T1000 (cell line): Measurements from ENCODE around the gene DYNLT1.

Experiments used
- DNase-seq: peaks from one replicate; lab custom pipeline; 2025; ENCODE audit warnings: mixed read lengths; lab: John Stamatoyannopoulos, UW

DYNLT1 gene

DNA sequence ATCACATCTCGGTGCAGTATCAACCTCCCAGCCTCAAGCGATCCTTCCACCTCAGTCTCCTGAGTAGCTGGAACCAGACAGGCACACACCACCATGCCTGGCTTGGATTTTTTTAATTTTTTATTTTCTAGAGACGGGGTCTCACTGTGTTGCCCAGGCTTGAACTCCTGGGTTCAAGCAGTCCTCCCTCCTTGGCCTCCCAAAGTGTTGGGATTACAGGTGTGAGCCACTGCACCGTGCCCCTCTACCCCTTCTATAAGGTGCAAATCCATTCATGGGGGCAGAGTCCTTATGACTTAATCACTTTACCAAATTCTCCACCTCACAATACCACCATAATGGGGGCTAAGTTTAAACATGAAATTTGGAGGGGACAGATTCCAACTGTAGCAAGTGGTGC lies 47.0 kb downstream of the DYNLT1 start:
- DNase-seq, result no peak

DNA sequence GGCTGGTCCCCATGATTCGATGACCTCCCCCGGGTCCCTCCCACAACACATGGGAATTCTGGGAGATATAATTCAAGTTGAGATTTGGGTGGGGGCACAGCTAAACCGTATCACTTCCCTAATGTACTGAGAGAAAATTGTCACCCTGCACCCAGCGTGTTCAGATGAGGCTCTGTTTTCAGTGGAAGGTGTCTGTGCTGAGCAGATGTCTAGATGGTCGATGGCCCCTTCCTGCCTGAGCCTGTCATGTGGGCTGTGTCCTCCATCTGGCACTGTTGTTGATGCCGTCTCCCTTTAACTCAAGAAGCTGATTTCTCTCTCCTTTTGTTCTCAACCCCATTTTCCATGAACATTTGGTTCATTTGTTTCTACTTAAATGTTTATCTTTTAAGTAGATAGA lies 47.7 kb downstream of the DYNLT1 start:
- DNase-seq, result no peak

DNA sequence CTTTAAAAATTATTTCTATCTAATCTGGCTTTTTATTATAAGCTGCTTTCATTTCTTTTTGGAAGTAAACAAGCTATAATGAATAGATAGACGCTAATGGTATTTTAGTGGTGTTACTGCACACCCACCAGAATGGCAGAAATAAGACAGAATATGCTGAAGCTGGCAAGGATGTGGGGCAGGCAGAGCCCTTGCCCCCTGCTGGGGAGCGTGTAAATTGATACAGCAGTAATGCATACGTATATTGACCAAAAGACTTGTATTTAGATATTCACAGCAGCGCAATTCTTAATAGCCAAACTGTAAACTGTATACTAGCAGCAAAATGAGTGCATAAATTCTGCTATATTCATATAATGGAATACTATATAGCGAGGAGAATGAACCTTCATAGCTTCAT lies 49.3 kb downstream of the DYNLT1 start:
- no peak for DNase-seq

DNA sequence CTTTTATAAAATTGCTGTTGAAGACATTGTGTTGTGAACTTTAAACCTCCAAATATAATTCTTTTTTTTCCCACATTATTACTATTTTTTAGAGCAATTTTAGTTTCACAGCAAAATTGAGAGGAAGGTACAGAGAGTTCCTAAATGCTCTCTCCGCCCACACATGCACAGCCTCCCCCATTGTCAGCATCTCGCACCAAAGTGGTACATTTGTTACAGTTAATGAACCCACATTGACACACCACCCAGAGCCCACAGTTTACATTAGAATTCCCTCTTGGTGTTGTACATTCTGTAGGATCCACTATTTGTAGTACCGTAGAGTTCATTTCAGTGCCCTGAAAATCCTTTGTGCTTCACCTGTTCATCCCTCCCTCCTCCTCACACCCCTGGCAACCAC lies 50.9 kb downstream of the DYNLT1 start:
- DNase-seq, result no peak

DNA sequence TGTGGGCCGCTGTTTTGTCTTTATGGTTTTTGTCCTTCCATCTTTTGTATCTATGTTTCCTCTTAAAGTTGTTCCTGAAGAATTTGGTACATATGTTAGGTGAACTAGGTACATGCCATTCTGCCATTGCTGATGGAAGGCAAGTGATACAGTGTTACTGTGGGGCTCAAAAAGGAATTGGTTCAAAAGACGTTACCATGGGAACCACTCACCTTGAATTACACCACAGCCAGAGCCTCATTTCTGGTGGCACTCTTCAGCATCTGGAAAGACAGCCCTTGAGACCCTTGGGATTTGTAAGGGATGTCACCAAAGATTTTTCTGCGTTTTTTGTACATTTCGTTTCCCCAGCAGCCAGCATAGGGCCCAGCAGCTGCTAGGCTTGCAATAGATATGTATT lies 52.7 kb downstream of the DYNLT1 start:
- no peak for DNase-seq

DNA sequence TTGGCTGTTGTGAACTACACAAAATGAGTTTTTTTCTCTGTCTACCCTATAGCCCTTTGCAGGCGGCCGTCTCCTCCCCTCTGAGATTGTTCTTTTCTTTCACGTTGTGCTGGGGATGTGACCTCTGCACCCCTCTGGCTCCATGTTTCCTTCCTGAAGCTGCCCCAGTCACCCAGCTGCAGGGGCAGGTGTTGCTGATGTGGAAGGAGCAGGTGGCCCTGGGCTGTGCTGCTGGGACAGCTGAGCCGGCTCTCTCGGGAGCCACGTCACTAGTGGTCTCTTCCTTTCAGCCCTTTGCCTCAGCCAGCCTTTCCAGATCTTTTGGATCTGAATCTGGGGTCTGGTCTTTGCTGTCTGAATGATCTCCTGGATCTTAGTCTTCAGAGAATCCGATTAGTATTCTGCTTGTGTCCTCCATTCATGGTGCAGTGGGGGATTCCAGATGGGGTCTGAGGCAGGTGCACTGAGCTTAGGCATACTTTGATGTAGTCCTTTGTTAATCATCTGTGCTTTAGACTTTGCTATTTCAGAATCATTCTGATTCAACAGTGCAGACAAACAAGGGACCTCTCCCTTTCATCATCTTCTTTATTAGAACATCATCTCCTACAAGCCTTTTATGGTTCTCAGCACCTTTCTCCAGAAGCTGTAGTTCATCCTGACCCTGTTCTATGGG lies 53.3 kb downstream of the DYNLT1 start:
- DNase-seq, result no peak

DNA sequence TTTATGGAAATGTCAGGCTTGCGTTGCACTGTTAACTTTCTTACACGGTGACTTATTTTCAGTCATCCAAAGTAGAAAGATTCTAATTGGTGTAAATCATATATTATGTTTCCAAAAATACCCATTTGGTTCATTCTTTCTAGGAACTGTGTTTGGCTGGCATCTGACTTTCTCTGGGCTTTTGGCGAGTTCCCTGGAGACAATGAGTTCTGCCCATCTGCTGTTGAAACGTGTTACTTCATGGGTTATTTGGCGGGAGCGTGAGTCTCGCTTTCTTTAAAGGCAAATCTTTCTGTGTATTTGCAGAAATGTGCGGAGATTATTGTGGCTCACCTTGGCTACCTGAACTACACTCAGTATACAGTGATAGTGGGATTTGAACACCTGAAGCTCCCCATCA lies 55.2 kb downstream of the DYNLT1 start:
- no peak for DNase-seq

DNA sequence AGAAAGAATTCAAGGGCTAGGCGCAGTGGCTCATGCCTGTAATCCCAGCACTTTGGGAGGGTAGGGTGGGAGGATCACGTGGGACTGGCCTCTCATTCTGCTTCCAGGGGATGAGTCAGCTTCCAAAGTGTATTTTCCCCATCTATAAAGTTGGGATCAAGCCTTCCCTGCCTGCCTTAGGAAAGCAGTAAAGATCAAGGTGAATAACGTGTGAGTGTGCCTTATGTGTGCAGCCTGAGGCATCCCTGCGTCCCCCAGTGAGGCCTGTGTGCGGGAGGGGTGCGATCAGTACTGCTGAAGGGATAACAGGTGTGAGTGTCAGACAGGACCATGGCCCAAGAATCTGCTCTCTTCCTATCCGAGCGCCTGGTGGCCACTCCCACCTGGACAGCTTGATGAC lies 57.9 kb downstream of the DYNLT1 start:
- DNase-seq, result no peak
